Stimulated activated CD8-positive, alpha-beta memory T cell treated with anti-CD3 and anti-CD28 coated beads, Interleukin-7, amount 100 ng/mL, for 48 hours (primary cell): Measurements from ENCODE around the gene CNTNAP3B.
"Not testable (repeated sequence)": the region's sequence is repeated elsewhere in the genome, so short reads cannot be mapped to it uniquely, and the experiment has no call there.

Experiments
- DNase-seq, 2 donors: peaks; one replicate each; pipeline ENCODE4 v3.0.0-alpha.2; 2020; ENCODE audit warnings: low read depth in 1 of 2; ENCODE audit errors: extremely low read depth in 1 of 2

CNTNAP3B gene

DNA sequence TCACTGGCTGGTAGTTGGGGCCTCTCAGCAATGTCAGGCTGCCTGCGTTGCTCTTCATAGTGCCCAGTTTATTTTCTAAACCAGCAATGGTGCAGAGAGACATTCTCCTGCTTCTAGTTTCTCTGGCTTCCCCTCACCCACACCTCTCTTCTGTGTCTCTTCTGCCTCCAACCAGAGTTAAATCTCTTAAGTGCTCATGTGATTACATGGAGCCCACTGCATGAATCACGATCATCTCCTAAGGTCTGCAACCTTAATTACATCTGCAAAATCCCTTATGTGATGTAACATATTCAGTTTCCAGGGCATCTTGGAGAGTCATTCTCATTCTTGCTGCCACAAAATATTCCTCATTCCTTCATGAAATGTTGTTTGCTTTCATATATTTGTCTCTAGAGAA lies 149.0 kb downstream of the CNTNAP3B start:
- not testable (repeated sequence) for DNase-seq

DNA sequence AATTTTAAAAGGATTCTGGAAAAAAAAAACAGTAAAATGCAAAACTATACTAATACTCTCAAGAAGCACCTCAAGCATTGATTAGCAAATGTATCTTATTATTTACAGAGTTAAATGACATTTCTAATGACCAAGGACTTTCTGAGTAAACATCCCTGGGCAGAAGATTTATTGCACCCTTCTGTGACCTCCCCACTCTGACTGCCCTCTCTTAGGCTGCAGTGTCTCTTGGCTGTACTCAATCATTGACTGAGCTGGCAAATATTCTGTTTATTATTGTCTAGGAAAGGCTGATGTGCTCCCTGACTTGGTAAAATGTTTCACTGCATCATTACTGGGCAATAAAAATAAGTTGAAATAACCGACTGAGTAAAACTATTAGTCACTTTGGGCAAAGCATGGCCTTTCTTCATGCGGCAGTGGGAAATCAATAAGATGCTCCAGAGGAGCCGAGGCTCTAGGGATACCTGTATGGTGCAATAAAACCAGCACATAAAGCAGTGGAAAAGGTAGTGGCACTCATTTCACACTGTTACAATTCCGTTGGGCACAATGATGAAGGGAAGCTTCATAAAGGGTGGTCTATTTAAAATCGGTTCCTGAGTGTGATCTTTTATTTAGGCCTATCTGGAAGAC lies 151.1 kb downstream of the CNTNAP3B start:
- not testable (repeated sequence) for DNase-seq

DNA sequence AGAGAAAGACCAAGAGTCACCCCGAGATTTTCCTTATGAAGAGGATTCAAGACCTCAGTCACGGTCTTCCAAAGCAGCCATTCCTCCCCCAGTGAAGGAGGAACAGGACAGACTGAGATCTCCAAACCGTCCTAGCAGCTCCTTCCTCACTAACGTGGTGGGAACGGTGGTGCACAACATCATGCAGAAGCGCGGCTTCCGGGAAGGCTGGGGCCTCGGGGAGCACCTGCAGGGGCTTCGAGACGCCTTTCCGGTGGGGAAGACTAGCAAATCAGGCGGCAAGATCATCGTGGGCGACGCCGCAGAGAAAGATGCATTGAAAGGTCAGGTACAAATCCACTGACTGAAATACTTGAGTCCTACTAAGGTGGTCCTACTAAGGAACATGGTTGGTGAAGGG lies 154.3 kb downstream of the CNTNAP3B start:
- not testable (repeated sequence) for DNase-seq

DNA sequence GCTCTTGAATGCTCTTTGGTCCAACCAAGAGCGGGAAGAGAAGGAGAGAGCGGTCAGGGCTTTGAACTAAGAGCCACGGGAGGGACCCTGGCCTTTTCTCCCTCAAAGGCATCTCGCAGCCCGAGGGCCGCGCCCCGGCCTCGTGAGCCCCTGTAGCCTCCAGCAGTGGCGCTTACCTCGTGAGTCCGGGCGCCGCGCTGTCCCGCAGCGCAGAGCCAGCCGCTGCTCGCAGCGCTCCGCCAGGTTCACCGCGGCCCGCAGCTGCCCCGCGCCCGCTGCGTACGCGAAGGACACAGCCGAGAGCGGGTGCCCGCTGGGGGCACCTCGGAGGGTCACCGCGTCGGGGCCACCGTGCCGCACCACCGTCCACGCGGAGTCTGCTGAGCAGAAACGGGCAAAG lies 176.2 kb downstream of the CNTNAP3B start:
- DNase-seq = not testable (repeated sequence)

DNA sequence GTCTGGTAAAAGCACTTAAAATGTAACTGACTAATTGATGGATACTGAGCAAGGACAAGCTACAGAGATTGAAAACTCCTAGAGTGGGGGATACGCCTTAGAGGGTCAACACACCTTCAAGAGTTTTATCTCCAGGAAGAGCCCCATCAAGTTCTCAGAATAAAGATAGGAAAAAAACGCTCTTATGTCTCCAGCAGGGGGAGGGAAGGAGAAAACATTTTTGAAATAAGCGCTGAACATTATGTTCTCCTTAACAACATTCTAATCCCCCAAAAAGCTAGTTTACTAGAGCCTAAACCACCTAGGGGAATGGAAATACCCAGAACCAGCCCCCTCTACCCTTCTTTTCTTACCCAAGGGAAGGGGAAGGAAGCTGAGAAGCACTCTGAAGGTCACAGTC lies 187.5 kb downstream of the CNTNAP3B start:
- DNase-seq = not testable (repeated sequence)

DNA sequence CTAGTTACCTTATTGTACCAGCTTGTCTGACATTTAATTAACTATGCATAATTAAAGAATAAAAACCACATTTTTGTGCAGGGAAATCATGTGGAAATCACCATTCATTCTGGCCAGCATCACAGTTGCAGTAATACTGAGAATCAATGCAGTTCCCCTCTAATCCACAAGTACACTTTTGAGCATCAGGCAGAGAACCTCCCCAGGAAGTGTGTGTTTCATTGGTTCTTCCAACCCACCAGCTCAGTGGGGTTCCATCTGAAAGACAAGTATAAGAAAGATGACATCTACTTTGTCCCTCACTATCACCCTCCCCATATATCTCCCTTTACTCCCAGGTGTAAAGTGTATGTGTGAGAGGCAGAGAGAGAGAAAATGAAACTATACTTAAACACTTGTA lies 191.1 kb downstream of the CNTNAP3B start:
- DNase-seq = not testable (repeated sequence)

DNA sequence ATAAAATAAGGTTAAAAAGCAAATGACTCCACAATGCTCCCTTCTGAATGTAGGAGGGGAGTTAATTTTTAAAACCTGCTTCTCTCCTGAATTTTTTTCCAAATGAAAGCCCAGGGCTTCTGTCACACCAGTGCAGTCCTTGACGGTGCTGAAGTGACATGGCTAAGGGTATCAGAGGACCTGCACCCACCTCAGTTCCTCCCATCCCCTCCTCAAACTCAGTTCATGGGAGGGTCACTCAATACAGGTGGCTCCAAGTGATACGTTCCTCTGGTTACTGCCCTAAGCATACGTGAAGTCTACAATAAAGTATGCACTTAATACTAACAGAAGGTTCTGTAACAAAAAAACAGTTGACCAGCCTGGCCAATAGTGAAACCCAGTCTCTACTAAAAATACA lies 193.5 kb downstream of the CNTNAP3B start:
- DNase-seq = not testable (repeated sequence)

DNA sequence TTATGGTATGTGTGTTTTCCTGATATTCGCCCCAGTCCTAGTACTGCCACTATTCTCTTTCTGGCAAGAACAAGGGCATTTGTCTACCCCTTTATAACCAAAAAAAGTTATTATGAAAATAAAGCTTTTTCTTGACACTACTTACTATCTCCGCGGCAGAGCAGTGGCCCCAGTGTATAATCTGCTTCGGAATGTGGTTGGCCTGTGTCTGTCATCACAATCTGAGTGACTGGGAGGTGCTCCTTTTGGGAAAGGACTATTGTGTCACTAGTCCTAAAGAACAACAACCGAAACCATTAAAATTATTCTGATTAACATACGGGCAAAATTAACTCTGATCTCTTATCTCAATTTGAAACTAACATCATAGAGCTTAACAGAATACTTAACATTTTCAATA lies 200.1 kb downstream of the CNTNAP3B start:
- not testable (repeated sequence) for DNase-seq

DNA sequence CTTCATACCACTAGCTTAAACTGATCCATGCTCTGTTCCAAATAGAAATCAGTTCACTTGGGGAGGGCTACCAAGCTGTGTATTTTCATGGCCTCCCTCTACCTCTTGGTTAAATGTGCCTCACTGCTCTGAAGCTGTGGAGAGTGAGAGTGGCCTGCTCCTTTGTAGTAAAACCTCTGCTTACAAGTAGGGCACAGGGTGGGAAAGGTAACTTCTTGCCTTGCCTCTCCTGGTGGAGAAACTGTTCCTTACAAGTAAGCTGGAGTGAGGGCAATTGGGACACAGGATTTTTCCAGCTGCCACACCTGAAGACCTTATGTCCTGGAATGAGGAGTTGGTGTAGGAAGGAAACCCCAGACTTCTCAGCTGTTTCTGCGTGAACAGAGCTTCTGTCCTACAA lies 211.9 kb downstream of the CNTNAP3B start:
- not testable (repeated sequence) for DNase-seq

DNA sequence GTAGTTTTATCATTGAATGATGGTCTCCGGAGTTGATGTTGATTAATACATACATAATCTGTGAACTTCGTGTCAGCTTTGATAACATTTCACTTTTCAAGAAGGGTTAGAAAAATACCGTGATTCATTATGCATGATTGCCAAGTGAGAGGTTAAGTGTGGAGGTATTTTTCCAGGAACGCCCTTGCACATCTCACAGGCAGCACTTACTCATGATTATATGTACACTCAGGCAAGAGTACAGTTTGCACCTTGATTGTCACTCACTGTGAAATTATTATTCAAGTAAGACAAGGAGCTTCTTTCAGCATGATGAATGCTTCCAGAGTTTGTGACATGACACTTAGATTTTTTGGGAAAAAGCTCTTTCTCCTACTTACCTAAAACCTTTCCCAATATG lies 223.7 kb downstream of the CNTNAP3B start:
- not testable (repeated sequence) for DNase-seq

DNA sequence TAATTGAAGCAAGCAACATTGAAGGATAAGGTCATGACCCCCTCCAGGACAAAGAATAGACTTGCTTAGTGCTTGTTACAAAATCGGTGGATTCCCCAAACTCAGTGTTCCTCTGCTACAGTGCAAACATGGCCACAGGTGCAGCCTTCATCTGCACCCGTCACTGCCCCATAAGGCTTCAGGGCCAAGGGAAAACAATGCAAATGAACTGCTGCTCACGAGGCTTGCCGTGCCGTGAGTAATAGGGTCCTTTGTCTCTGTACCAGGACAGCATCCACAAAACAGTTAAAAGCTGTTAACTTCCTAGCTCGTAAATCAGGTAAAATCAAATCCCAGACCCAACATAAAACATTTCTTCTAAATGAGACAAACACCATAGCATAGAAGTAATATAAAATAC lies 226.5 kb downstream of the CNTNAP3B start:
- DNase-seq = not testable (repeated sequence)

DNA sequence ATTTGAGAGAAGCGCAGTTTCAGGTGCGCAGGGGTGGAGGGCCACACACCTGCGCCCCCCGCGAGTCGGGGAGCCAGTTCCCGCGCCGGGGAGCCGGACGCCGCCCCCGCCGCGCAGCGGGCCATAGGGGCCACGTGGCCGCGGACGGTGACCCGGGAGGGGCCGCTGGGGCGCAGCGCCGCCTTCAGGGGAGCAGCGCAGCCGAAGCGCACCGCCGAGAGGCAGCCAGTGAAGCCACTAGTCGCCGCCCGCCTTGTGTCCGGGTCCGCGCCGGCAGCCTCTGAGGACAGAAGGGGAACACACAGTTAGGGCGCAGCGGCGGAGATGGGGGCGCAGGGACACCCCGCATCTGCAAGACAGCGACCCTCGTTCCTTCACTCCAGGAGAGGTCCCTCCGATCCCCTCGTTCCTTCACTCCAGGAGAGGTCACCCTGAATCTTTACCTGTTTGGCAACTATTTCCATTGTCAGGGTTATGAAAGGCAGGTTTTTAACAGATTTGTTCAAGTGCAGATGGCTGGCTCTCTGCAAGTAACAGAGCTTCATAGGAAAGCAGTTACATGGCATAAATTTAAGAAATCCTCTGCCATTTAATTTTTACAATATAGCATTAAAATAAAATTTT lies 230.4 kb downstream of the CNTNAP3B start:
- DNase-seq = not testable (repeated sequence)

DNA sequence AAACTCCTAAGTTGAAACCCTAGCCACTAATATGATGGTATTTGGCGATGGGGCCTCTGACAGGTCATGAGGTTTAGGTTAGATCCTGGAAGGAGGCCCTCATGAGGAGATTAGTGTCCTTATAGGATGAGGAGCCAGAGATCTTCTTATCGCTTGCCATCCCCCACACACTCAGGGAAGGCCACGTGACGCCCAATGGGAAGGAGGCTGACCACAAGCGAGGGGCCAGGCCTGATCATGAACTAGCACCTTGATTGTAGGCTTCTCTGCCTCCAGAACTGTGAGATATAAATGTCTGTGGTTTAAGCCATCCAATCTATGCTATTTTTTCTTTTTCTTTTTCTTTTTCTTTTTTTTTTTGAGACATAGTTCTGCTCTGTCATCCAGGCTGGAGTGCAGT lies 254.7 kb downstream of the CNTNAP3B start:
- not testable (repeated sequence) for DNase-seq

DNA sequence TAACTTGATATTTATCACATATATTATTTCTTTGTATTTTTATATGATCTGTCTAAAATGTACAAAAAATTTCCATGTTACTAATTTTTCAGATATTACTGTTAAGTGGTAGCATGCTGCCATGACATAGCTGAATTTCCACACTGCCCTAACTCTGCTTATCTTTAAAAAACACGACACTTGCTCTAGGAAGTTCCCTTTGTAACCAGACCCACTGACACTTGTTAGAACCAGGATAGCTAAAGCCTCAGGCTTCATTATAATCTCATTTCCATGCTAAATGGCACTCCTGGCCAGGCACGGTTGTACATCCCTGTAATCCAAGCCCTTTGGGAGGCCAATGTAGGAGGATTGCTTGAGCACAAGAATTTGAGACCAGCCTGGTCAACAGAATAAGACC lies 273.8 kb downstream of the CNTNAP3B start:
- DNase-seq = not testable (repeated sequence)

DNA sequence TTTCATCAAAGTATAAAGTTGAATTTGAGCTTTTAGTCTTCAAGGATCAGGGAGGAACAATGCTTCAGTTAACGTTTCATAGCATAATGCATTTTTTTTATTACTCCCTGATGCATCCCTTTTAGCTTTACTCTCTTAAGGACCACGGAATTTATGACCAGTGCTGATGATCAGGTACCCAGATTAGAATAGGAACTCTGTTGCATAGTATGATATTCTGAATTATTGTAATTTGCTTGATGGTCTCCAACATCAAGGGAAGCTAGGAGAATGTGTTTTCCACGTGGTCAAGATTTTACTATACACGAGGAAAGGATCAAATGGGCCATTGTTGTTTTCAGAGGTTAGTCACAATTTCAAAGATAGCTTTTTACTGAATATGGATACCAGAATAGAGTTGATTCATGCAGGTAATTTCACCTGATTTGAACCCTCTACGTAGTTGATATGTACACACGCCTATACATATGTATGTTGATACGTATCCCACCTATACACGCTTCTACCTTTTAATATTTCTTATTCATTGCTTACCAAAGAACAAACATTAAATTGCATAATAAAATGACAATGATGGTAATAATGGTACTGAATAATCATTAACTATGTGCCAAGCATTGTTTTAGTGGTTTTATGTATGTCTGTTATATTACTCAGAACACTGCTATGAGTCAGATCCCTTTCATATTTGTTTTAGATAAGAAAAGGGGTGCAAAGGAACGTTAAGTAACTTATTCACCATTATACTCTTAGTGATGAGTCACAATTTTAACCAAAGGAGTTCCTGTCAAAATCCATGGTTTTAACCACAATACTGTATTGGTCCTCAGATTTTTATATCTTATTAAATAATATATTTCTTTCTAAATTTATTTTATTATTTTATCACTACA lies 277.1 kb downstream of the CNTNAP3B start:
- DNase-seq = not testable (repeated sequence)

DNA sequence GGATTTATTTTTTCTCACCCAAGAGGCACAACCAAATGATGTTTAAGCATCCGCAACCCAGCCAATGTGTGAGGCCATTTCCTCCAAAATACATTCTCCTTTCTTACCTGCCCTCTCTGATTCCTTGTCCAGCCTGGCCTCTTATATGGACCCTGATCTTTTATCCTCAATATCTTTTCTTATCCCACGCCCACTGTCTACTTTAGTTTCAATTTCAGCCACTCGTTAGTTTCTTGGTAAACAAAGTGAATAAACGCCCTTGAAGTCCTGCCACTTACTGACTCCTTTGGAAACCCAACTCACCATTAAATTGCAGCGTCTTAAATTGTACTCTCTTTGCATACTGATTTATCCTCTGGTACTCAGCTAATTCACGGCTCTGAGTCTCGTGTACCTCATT lies 281.4 kb downstream of the CNTNAP3B start:
- not testable (repeated sequence) for DNase-seq
